ENCODE measurements around the gene EMP3.

GRCh38 chr19:48296963-48297734, 28.2 kb upstream of the EMP3 start:
- TF ChIP-seq POLR2A (IDR thresholded peaks at IDR 0.05; ENCODE audit: low read depth, low read length): no peak
- TF ChIP-seq TAF1 (IDR thresholded peaks at IDR 0.05; ENCODE audit: low read depth, low read length): no peak
- no peak for TF ChIP-seq POLR2AphosphoS5 (IDR thresholded peaks at IDR 0.05; ENCODE audit: low read depth, low read length)
- TF ChIP-seq SPI1 (IDR thresholded peaks at IDR 0.05; ENCODE audit: low read depth, low read length): no peak
